Liver (tissue), 9 donors: Measurements from ENCODE around the gene CCDC33. TPM values are rescaled to one million over a fixed set of nuclear protein-coding genes. Genes with fewer than 3 reads are reported as not detected.

Experiments
- DNase-seq: peaks from one replicate; pipeline ENCODE4 v3.0.0-alpha.2; 2017; ENCODE audit warnings: low spot score
- H3K27ac ChIP-seq, 2 donors: one replicate each; pipeline ENCODE4 v1.7.0; 2013; ENCODE audit warnings: inconsistent platforms in 2 of 2, low read length in 2 of 2, control low read depth in 1 of 2, low read depth in 1 of 2, mild to moderate bottlenecking in 1 of 2
- H3K27me3 ChIP-seq, 4 donors: one replicate each; pipeline versions ENCODE4 v1.6.1 to v1.7.0; 2013; ENCODE audit warnings: low read length in 3 of 4, inconsistent platforms in 1 of 4, mild to moderate bottlenecking in 1 of 4, moderate library complexity in 1 of 4; ENCODE audit not compliant: control insufficient read depth in 4 of 4, insufficient read depth in 4 of 4
- H3K36me3 ChIP-seq, 4 donors: one replicate each; pipeline versions ENCODE4 v1.6.1 to v1.7.0; 2013; ENCODE audit warnings: low read length in 3 of 4, mild to moderate bottlenecking in 3 of 4, low read depth in 1 of 4, moderate library complexity in 1 of 4; ENCODE audit not compliant: control insufficient read depth in 4 of 4, insufficient read depth in 3 of 4
- H3K4me1 ChIP-seq, 4 donors: one replicate each; pipeline versions ENCODE4 v1.6.1 to v1.7.0; 2013; ENCODE audit warnings: low read length in 3 of 4, mild to moderate bottlenecking in 3 of 4, moderate library complexity in 1 of 4; ENCODE audit not compliant: control insufficient read depth in 4 of 4, insufficient read depth in 4 of 4
- H3K4me3 ChIP-seq, 3 donors: one replicate each; pipeline versions ENCODE4 v1.6.1 to v1.7.0; 2013; ENCODE audit warnings: low read length in 3 of 3, control low read depth in 1 of 3, low read depth in 1 of 3, mild to moderate bottlenecking in 1 of 3
- H3K9ac ChIP-seq, 2 donors: one replicate each; pipeline ENCODE4 v1.7.0; 2013; ENCODE audit warnings: low read length in 2 of 2, mild to moderate bottlenecking in 2 of 2, moderate library complexity in 2 of 2, control low read depth in 1 of 2, low read depth in 1 of 2
- H3K9me3 ChIP-seq, 4 donors: one replicate each; pipeline versions ENCODE4 v1.6.1 to v1.7.0; 2013; ENCODE audit warnings: low read length in 3 of 4; ENCODE audit not compliant: control insufficient read depth in 4 of 4
- ATF3 ChIP-seq: IDR thresholded peaks from 2 replicates; pipeline ENCODE4 v1.6.1; 2016; ENCODE audit warnings: antibody characterized with exemption
- CTCF ChIP-seq: fragments of 150-350 bp; IDR thresholded peaks from 2 replicates; pipeline ENCODE4 v1.5.1; 2017; ENCODE audit warnings: improper control_type of control experiment, low read depth, low read length; ENCODE audit not compliant: missing input control
- EGR1 ChIP-seq, 2 donors: IDR thresholded peaks; 2 replicates each; pipeline ENCODE4 v1.6.1; 2016 to 2018; ENCODE audit warnings: antibody characterized with exemption in 2 of 2, low read depth in 2 of 2
- FOXA2 ChIP-seq: IDR thresholded peaks from 2 replicates; pipeline ENCODE4 v1.6.1; 2016; ENCODE audit warnings: antibody characterized with exemption
- GABPA ChIP-seq, 2 donors: IDR thresholded peaks in 1 of 2; conservative IDR thresholded peaks in 1 of 2; 2 replicates each; pipeline ENCODE4 v1.6.1; 2016; ENCODE audit warnings: antibody characterized with exemption in 2 of 2, mild to moderate bottlenecking in 1 of 2, moderate library complexity in 1 of 2
- HNF4A ChIP-seq, 2 donors: conservative IDR thresholded peaks; 2 replicates each; pipeline ENCODE4 v1.6.1; 2016; ENCODE audit warnings: antibody characterized with exemption in 2 of 2, mild to moderate bottlenecking in 2 of 2
- HNF4G ChIP-seq: IDR thresholded peaks from 2 replicates; pipeline ENCODE4 v1.6.1; 2016; ENCODE audit warnings: antibody characterized with exemption
- MAX ChIP-seq: IDR thresholded peaks from 2 replicates; pipeline ENCODE4 v1.6.1; 2016; ENCODE audit warnings: antibody characterized with exemption
- NR2F2 ChIP-seq: IDR thresholded peaks from 2 replicates; pipeline ENCODE4 v1.6.1; 2016; ENCODE audit warnings: antibody characterized with exemption
- TAF1 ChIP-seq: conservative IDR thresholded peaks from 2 replicates; pipeline ENCODE4 v1.6.1; 2016; ENCODE audit warnings: antibody characterized with exemption, mild to moderate bottlenecking
- YY1 ChIP-seq: IDR thresholded peaks from 2 replicates; pipeline ENCODE4 v1.6.1; 2016; ENCODE audit warnings: antibody characterized with exemption, mild to moderate bottlenecking
- ZBTB33 ChIP-seq: IDR thresholded peaks from 2 replicates; pipeline ENCODE4 v1.6.1; 2016; ENCODE audit warnings: antibody characterized with exemption
- WGBS: extraction: QIAGEN DNeasy Blood & Tissue Kit; methylation state at CpG from one replicate; pipeline ENCODE4 v1.1.7; 2013; 5-methylcytosine and 5-hydroxymethylcytosine counted together
- polyA plus RNA-seq, 2 donors: library from polyadenylated mRNA; stranded (reverse) in 1 of 2; unstranded in 1 of 2; fragments of 200-250 nt in 1 of 2; fragments of >200 nt in 1 of 2; fragmentation: Nextera tagmentation in 1 of 2; extraction: Ambion mirVana in 1 of 2; gene quantifications; one replicate each; pipeline versions ENCODE4 v1.2.1 to v1.2.3, GENCODE V29; 2013 to 2015
- total RNA-seq, 2 donors: library from RNA; depleted of rRNA; stranded (reverse); fragments of >200 nt; gene quantifications; one replicate each; pipeline ENCODE4 v1.2.3, GENCODE V29; 2014
- donor health status: healthy.
- donor health status: healthy.
- donor health status: healthy.
- donor health status: healthy.
- donor health status: healthy.

CCDC33 gene
- total and polyA plus RNA-seq, 4 donors: not detected

GRCh38 chr15:74243431-74243830, 7.3 kb downstream of the CCDC33 start:
- no peak overlapping the region for H3K4me3 ChIP-seq
- no peak for TF ChIP-seq MAX
- no peak for TF ChIP-seq HNF4A (conservative IDR thresholded peaks at IDR 0.05)
- no peak for TF ChIP-seq NR2F2
- TF ChIP-seq ZBTB33: no peak
- TF ChIP-seq EGR1 (IDR thresholded peaks at IDR 0.05; ENCODE audit: low read depth in 2 of 2): no peak
- H3K4me1 ChIP-seq: peaks cover 0 to 8% (median 5%) of the 10 kb centered on the region in 4 donors
- peaks cover 0 to 4% (median 2%) of the 10 kb centered on the region in 4 donors for H3K27me3 ChIP-seq
- DNase-seq: no peak
- H3K36me3 ChIP-seq: no peaks in the 10 kb centered on the region
- 86% methylated on average over 7 of the region's 7 CpGs for WGBS
- H3K9ac ChIP-seq: no peak overlapping the region
- H3K27ac ChIP-seq: no peak overlapping the region
- H3K9me3 ChIP-seq: no peaks in the 10 kb centered on the region

- H3K4me3 ChIP-seq: no peak overlapping the region
- H3K27ac ChIP-seq: no peak overlapping the region
- no peak for DNase-seq
- no peaks in the 10 kb centered on the region for H3K36me3 ChIP-seq
- H3K4me1 ChIP-seq: peaks cover 0 to 5% (median 4%) of the 10 kb centered on the region in 4 donors
- H3K27me3 ChIP-seq: peaks cover 0 to 4% (median 2%) of the 10 kb centered on the region in 4 donors
- TF ChIP-seq YY1 (no peak), FOXA2 (no peak), NR2F2 (no peak), TAF1 (no peak)
- no peaks in the 10 kb centered on the region for H3K9me3 ChIP-seq
- H3K9ac ChIP-seq: no peak overlapping the region
- WGBS: 53% methylated on average over 4 of the region's 4 CpGs
Measured at GRCh38 chr15:74244822-74245341, 8.8 kb downstream of the CCDC33 start.

GRCh38 chr15:74245342-74245931, 9.3 kb downstream of the CCDC33 start:
- no peak overlapping the region for H3K4me3 ChIP-seq
- DNase-seq: no peak
- H3K9me3 ChIP-seq: no peaks in the 10 kb centered on the region

More at GRCh38 chr15:74245342-74245931, 9.3 kb downstream of the CCDC33 start:
- Histone ChIP-seq H3K27me3 (peaks cover 0 to 4% (median 2%) of the 10 kb centered on the region in 4 donors), H3K36me3 (no peaks in the 10 kb centered on the region), H3K9ac (no peak overlapping the region), H3K27ac (no peak overlapping the region), H3K4me1 (peaks cover 0 to 4% (median 0%) of the 10 kb centered on the region in 4 donors)
- WGBS: 6% methylated on average over 36 of the region's 36 CpGs
- TF ChIP-seq TAF1: no peak
- TF ChIP-seq GABPA (IDR thresholded peaks at IDR 0.05 in 1 of 2, conservative IDR thresholded peaks at IDR 0.05 in 1 of 2): no peak
- no peak for TF ChIP-seq MAX
- no peak for TF ChIP-seq ZBTB33
- TF ChIP-seq FOXA2: no peak
- TF ChIP-seq HNF4A (conservative IDR thresholded peaks at IDR 0.05): no peak
- no peak for TF ChIP-seq HNF4G
- no peak for TF ChIP-seq CTCF
- no peak for TF ChIP-seq ATF3
